HG03439 (cell line): ENCODE results near the gene ZNF780A.
"Not testable (repeated sequence)": the region's sequence is repeated elsewhere in the genome, so short reads cannot be mapped to it uniquely, and the experiment has no call there.

Experiments
- ATAC-seq: cut with Tn5 transposase; IDR thresholded peaks from one replicate; pipeline ENCODE4 v1.9.1; 2021; ENCODE audit warnings: mild to moderate bottlenecking, moderate library complexity; ENCODE audit not compliant: unreplicated experiment

ZNF780A gene

DNA sequence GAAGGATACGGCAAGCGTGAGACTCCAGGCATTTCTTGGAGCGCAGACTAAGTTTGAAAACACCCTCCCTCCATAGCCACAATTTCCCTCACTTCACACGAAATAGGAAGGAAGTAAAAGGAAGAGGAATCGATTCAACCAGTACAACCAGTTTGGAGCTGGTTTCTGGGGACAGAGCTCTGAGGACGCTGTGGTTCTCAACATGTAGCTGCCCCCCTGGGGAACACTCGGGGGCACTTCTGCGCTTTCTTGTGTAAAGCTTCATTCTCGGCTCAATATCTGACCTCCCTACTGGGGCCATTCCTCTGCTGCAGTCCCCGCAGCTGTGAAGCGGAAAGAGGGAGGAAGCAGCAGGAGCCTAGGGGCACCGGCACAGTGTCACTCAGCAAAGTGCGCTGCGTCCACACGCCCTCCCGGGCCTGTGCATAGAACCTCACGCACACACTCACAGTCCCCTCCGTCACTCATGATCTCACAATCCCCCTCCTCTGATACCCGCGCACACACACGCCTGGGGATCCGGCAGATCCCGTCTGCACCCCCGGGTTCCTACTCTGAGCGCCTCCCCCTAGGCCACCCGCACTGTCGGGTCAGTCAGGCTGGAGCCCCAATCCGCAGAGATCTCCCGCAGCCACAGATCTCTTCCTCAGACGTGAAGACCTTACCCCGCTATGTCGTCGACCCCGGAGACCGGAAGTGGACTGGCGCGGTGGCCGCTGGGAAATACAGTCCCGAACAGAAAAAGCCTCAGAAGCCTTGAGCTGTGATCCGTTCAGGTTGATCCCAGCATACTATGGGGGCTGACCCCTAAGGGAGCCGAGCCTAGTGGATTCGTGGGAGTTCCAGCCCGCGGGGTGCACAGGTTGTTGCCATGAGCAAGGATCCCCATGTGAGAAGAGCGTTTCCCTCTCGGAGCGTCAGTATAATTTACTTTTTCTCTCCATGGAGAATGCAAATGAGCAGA, at the start of gene ZNF780A:
Gene ZNF780A (minus strand): TSS at position 703 of the 964 bp plus-strand sequence. CDS start 6,190 bp downstream, outside the sequence.
- ATAC-seq, result peak; percentile 85

DNA sequence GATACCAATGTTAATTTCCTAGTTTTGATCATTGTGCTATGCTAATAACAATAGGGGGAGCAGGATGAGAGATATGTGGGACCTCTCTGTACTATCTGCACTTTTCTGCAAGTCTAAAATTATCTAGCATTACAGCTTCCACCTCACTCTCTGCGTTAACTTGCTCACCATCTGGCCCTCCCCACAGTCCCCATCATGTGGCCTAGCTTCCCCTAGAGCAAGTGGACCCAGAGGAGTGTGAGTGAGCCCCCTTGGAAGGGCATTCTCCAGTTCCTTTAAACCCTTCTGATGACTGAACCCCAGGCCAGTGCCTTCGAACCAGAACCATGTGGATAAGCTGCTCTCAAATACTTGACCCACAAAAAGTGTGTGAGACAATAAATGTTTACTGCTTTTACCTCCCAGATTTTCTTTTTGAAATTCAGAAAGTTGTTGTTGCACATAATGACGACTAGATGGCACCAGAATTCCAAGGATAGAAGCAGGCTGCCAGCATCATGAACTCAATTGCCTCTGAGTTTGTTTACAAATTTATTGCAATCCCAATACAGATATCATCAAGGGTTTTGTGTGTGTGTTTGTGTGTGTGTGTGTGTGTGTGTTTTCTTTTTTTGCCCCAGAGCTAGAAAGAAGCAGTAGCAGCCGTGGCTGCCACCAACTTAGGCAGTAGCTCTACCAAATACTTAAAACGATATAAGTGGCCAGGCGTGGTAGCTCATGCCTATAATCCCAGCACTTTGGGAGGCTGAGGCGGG, 49.0 kb upstream of the ZNF780A start:
- no peak for ATAC-seq

DNA sequence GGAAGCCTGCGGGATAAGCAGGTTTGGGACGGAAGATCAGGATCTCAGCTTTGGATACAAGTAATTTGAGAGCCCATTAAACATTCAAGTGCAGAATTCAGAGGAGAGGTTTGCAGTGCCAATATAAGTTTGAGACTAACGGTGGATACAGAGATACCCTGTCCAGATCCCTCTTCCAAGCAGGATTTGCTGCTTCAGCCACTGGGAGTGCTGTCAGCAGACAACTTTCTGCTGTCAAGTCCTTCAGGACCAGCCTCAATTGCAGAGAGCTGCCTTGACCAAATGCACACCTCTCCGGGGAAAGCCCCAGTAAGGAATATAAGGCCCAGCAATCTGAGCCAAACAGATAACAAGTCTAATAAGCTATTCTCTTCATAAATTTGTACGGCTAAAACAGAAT, 46.1 kb upstream of the ZNF780A start:
- no peak for ATAC-seq

DNA sequence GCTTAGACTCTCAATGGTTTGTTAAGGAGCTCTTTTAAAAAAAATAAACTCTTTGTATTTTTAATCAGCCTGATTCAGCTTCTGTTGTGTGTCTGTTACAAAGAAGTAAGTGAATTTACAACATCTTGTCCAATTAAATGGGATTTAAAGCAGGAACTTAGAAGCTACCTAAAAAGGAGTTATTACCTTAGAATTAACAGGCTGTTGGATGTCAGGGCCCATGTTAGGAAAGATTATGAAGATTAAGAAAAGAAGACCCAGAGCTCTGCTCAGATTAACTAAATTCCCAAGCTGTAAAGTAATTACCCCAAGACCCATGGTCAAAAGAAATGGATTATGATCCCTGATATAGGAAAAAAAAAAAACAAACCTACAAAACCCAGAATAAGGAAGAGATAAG, 44.1 kb upstream of the ZNF780A start:
- no peak for ATAC-seq

DNA sequence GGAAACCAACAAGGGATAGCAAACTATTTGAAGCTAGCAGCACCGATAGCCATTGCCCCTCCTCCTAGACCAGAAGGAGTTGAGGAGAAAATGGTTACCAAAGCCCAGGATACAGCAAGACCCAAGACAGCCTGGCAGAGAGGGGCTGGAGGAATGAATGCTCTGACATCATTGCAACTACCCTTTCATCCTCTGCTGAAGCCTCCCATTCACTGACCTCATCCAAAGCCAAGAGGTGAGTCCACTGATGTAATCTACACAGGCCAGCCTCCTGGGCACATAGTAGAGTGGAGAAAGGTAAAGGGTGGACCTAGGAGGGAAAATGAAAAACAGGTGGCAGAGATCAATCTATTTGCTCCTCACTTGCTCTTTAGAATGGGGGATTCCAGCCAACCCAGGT, 42.7 kb upstream of the ZNF780A start:
- ATAC-seq, result no peak

DNA sequence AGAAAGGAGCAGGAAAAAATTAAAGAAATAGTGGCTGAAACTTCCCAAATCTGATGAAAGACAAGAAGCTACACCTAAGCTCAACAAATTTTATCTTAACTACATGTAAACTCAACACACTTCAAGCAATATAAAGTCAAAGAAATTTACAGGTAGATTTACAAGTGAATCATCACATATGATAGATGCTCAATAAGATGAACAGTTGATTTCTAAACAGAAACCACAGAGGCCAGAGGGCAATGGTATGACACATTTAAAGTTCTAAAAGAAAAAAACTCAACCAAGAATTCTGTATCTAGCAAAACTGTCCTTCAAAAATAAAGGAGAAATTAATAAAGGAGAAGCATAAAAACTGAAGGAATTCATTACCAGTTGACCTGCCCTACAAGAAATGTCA, 39.3 kb upstream of the ZNF780A start:
- ATAC-seq, result no peak

DNA sequence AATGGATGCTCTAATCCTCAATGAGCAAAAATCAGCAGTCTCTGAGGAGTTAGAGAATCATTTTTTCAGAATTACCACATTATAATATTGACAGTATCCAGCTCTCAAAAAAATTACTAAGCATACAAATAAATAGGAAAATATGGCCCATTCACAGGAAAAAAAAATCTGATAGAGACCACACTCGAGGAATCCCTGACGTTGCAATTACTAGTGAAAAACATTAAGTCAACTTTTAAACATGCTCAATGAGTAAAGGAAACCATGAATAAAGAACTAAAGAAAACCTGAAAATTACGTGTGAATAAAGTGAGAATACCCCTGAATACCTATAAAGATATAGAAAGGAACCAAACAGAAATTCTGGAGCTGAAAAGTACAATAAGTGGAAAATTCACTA, 38.7 kb upstream of the ZNF780A start:
- no peak for ATAC-seq

DNA sequence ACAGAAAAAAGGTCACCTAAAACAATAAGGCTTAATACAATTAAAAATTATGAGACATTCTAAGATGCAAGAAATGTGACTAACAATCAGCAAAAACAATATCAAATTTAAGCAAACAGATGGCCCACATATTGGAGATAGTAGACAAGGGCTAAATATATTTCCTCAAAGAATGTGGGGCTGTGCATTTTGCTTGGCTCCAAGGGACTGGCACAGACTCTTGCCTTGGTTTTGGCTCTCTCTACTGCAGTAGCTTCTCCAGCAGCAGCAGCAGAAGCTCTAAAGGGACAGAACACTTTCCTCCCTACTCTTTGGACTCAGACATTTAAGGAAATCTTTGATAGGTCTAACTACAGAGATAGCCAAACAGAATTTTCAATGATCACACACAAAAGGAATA, 38.2 kb upstream of the ZNF780A start:
- no peak for ATAC-seq

DNA sequence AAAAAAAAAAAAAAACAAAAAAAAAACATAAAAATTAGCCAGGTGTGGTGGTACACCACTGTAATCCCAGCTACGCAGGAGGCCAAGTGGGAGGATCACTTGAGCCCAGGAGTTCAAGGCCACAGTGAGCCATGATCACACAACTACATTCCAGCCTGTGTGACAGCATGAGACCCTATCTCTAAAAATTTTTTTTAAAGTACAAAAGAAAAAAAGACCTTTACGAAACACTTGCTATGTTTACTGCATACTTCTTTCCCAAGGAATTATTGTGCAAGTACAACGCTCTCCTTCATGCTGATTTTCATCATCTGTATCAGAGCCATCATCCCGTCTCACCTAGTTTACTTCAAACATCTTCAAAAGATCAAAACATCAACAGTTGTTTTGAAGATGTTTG, 28.6 kb upstream of the ZNF780A start:
- ATAC-seq, result no peak

DNA sequence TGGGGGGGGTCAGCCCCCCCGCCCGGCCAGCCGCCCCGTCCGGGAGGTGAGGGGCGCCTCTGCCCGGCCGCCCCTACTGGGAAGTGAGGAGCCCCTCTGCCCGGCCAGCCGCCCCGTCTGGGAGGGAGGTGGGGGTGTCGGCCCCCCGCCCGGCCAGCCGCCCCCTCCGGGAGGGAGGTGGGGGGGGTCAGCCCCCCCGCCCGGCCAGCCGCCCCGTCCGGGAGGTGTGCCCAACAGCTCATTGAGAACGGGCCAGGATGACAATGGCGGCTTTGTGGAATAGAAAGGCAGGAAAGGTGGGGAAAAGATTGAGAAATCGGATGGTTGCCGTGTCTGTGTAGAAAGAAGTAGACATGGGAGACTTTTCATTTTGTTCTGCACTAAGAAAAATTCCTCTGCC, 27.9 kb upstream of the ZNF780A start:
- not testable (repeated sequence) for ATAC-seq

DNA sequence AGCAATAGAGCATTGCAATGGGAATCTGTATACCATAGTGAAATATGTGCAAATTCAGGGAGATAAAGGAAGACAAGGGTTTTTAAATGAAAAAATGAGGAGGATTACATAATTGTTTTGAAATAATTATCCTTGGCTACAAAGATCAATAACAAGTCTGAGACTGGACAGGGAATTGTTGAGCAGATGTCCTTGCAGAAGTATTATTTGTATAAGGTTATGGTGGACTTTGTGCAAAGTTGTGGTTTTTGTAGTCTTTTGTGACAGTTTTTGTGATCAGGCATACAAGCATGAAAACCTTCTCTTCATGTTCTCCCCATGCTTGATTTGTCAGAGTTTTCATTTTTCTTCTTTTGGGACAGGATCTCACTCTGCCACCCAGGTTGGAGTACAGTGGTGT, 25.3 kb upstream of the ZNF780A start:
- no peak for ATAC-seq

DNA sequence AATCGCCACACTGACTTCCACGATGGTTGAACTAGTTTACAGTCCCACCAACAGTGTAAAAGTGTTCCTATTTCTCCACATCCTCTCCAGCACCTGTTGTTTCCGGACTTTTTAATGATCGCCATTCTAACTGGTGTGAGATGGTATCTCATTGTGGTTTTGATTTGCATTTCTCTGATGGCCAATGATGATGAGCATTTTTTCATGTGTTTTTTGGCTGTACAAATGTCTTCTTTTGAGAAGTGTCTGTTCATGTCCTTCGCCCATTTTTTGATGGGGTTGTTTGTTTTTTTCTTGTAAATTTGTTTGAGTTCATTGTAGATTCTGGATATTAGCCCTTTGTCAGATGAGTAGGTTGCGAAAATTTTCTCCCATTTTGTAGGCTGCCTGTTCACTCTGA, 23.4 kb upstream of the ZNF780A start:
- not testable (repeated sequence) for ATAC-seq

DNA sequence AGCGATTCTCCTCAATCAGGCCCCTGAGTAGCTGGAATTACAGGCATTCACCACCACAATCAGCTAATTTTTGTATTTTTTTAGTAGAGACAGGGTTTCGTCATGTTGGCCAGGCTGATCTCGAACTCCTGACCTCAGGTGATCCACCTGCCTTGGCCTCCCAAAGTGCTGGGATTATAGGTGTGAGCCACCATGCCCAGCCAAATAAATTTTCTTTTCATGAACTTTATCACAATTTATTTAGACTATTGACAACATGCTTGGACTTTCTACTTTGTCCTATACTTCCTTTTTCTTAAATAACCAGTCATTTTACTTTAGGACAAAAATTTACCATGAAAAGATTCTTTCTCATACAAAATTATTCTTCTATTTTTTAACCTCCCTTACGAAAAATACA, 21.5 kb upstream of the ZNF780A start:
- ATAC-seq, result not testable (repeated sequence)

DNA sequence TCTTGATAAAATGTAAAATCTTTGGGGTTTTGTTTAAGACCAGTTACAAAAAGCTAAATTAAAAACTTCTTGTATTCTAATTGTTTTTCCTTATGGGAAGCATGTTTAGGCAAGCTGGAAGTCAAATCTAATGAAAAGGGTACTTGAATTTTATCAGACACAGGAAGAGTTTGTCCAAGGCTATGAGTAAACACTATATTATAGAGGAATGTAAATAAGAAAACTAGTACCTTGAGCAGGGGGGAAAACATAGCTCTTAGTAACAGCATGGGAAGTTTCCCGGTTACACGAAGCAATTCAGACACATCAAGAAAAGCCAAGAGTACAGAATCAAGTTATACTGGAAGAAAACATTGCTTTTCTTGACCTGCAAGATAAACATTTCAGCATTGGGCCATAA, 19.8 kb upstream of the ZNF780A start:
- ATAC-seq, result no peak

DNA sequence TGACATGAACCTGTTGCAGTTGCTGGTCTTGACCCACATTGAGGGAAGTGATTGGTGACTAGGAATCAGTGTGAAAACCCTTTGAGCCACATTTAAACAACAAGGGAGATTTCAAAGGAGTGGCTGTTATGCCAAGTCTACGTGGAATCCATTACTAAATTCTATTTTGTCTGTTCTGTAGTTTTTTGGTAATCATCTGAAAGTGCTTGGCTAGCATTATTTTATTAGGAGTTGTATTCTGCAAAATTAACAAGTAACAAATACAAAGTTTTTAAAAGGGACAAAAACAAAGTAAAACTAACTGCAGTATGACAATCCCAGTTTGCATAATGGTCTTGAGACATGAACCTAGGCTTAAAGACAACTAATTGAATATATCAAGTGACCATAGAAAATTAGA, 14.0 kb upstream of the ZNF780A start:
- no peak for ATAC-seq

DNA sequence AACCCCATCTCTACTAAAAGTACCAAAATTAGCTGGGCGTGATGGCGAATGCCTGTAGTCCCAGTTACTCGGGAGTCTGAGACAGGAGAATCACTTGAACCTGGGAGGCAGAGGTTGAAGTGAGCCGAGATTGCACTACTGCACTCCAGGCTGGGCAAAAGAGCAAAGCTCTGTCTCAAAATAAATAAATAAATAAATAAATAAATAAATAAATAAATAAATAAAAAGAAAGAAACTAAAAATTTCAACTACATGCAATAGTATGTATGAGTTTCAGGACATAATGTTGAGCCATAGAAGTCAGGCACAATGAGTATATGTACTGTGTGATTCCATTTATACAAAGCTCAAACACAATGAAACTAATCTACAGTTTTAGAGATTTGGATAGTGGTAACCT, 12.9 kb upstream of the ZNF780A start:
- ATAC-seq, result no peak

DNA sequence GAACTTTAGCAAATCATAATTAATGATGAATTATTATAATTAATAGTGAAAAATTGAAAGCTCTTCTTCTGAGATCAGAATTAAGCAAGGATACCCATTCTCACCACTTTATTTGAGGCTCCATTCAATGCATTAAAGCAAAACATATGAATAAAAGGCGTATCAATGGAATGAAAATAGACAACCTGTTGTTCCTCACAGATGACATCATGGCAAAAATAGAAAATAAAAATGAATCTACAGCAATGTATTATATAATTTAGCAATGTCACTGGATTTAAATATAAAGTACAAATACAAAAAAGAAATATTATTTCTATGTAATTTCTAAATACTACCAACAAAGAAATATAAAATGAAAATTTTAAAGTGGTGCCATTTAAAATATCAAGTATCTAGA, 11.1 kb upstream of the ZNF780A start:
- no peak for ATAC-seq

DNA sequence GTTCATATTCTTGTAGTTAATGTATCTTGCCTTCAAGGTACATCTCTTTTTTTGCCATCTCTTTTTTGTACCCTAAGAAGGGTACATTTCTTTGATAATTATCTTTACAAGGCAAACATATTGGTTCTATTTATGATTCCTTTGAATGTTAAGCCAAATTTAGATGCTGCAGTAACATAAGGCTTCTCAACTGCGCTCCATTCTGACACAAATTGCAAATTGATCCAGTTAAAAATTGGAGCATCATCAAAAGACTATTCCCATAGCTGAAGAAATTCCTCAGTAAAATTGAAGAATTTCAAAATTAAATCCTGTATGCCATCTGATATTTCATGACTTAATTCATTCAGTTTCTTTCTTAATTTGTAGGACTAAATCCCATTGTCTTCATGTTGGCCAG, 2.7 kb upstream of the ZNF780A start:
- ATAC-seq, result no peak

DNA sequence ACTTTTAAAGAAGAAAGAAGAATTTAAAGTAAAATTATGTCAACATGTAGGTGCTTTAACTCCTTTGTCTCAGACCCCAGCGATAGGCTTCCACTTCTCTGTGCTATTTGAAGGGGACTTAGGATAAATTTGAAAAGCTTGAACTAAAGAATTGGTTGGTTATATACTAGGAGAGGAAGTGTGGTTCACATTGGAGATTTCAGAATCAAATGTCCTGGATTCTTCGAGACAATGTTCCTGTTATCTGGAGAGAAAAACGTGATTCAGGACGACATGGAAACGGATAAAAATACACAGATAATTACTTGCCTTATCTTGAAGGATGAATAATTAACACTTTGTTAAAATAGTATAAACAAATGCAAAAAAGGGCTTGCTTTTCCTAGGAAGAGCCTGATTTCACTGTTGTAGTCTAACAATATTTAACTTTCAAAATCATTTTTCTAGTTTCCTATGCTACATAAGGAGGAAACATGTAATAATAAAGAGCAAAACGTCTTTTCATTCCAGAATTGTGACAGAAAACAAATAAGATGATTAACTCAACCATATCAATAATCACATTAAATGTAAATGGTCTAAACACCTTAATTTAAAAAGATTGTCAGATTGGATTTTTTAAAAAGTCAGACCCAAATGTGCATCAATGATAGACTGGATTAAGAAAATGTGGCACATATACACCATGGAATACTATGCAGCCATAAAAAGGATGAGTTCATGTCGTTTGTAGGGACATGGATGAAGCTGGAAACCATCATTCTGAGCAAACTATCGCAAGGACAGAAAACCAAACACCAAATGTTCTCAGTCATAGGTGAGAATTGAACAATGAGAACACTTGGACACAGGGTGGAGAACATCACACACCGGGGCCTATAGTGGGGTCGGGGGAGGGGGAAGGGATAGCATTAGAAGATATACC, 724 bp upstream of the ZNF780A start:
- peak; percentile 19 for ATAC-seq

DNA sequence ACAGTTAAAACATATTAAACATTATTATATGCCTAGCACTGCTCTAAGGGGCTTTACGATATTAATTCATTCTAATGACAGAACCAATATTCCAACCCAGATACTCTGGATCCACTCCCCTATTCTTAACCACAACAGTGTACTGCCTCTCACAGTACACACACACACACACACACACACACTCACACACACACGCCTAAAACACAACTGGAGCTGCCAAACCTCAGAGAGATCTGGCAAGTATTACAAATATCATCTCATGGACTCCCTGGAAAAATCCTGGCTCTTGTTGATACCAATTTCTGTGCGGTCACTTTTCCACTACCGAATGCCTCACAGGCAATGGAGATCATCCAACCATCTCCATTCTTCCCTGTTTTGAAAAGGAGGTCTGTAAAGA, 1.3 kb downstream of the ZNF780A start:
- no peak for ATAC-seq
